Transverse colon (tissue), 4 donors: ENCODE data around the gene ZBTB20.

Source experiments
- CTCF ChIP-seq, 5 experiments: fragments of 200-600 bp in 3 of 5; fragments of 450-650 bp in 2 of 5; sonication (generic) in 3 of 5; IDR thresholded peaks; 1 replicate in 2 of 5; 2 replicates in 3 of 5; pipeline ENCODE4 v1.5.1; 2016 to 2017; ENCODE audit warnings: antibody characterized with exemption in 5 of 5, inconsistent platforms in 3 of 5, mild to moderate bottlenecking in 2 of 5, moderate library complexity in 1 of 5
- EP300 ChIP-seq: sonication (generic); formaldehyde crosslinking; IDR thresholded peaks from one replicate; pipeline ENCODE4 v1.6.1; 2017; ENCODE audit warnings: antibody characterized with exemption, low read depth
- POLR2A ChIP-seq: fragments of 450-650 bp; IDR thresholded peaks from one replicate; pipeline ENCODE4 v1.6.1; 2016; ENCODE audit warnings: antibody characterized with exemption, mild to moderate bottlenecking, moderate library complexity
- POLR2AphosphoS5 ChIP-seq, 3 donors: sonication (generic); formaldehyde crosslinking; IDR thresholded peaks; one replicate each; pipeline ENCODE4 v1.6.1; 2016; ENCODE audit warnings: antibody characterized with exemption in 3 of 3

GRCh38 chr3:114471478-114471877 lies 675.6 kb downstream of the ZBTB20 start:
- TF ChIP-seq CTCF (IDR thresholded peaks at IDR 0.05), result no peak
- no peak for TF ChIP-seq POLR2A
- TF ChIP-seq EP300, result no peak
- TF ChIP-seq POLR2AphosphoS5 (IDR thresholded peaks at IDR 0.05), result no peak
